Endothelial cell of umbilical vein (primary cell): ENCODE results near the gene AIG1.

Experiments
- EZH2 ChIP-seq: IDR thresholded peaks from 2 replicates; pipeline ENCODE4 v1.6.1; 2012; ENCODE audit warnings: borderline replicate concordance, low read depth, mild to moderate bottlenecking, moderate library complexity, low read length, inconsistent platforms; ENCODE audit not compliant: severe bottlenecking
- TF ChIP-seq, protein P1 (sequence below), 2 donors: IDR thresholded peaks; 1 replicate in 1 of 2; 2 replicates in 1 of 2; pipeline ENCODE4 v1.5.1; 2011; ENCODE audit warnings: low read length in 2 of 2, mild to moderate bottlenecking in 2 of 2, moderate library complexity in 2 of 2, control low read depth in 1 of 2, inconsistent platforms in 1 of 2, low read depth in 1 of 2; ENCODE audit not compliant: insufficient read depth in 1 of 2; ENCODE audit errors: extremely low read depth in 1 of 2

DNA sequence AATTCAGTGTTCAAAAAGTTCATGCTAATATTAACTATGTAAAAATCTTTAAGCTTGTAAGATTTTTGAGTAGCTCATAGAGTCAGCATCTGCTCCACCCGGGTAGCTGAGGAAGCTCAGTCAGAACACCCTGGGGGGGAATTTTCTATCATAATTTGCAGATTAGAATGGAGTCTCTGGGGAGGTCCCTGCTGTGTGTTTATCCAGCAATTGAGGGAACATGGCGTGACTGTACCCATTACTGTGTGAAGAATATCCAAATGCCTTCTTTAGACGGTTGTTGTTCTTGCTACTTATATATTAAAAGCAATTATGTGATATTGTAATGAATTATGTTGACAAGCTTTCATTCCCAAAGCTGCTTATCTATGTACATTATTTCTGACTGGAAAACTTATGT lies 64.8 kb downstream of the AIG1 start:
- TF ChIP-seq, protein P1, sequence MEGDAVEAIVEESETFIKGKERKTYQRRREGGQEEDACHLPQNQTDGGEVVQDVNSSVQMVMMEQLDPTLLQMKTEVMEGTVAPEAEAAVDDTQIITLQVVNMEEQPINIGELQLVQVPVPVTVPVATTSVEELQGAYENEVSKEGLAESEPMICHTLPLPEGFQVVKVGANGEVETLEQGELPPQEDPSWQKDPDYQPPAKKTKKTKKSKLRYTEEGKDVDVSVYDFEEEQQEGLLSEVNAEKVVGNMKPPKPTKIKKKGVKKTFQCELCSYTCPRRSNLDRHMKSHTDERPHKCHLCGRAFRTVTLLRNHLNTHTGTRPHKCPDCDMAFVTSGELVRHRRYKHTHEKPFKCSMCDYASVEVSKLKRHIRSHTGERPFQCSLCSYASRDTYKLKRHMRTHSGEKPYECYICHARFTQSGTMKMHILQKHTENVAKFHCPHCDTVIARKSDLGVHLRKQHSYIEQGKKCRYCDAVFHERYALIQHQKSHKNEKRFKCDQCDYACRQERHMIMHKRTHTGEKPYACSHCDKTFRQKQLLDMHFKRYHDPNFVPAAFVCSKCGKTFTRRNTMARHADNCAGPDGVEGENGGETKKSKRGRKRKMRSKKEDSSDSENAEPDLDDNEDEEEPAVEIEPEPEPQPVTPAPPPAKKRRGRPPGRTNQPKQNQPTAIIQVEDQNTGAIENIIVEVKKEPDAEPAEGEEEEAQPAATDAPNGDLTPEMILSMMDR (IDR thresholded peaks at IDR 0.05; ENCODE audit: extremely low read depth in 1 of 2, insufficient read depth in 1 of 2, low read depth in 1 of 2, low read length in 2 of 2), result no peak
- TF ChIP-seq EZH2, result no peak
